ENCODE measurements around the gene KANTR. TPM values are rescaled to one million over a fixed set of nuclear protein-coding genes. Genes with fewer than 3 reads are reported as not detected.

The KANTR gene
- total and polyA plus RNA-seq, 9 of the 15 experiments (the other 6 are each of a cell fraction or from before 2014, with no cell fraction given) = 1.0 to 5.7 (median 3.4) TPM

- peak; percentile 87; the same call in 1 of the 2 replicates for TF ChIP-seq HLTF (IDR thresholded peaks at IDR 0.05)
- 0 out of 2 replicates have a peak, but pooled peaks have one; percentile 25 for TF ChIP-seq KLF16 (IDR thresholded peaks at IDR 0.05)
- TF ChIP-seq TEAD4 (IDR thresholded peaks at IDR 0.05; ENCODE audit: low read length) = peak; percentile 38; the same call in 1 of the 2 replicates
- TF ChIP-seq TEAD4 (CRISPR knock-in tag; IDR thresholded peaks at IDR 0.05; ENCODE audit: borderline replicate concordance) = no peak
- TF ChIP-seq TAL1 (IDR thresholded peaks at IDR 0.05) = peak; percentile 30; the same call in 1 of the 2 replicates
- peak; percentile 57 for TF ChIP-seq ARID1B (IDR thresholded peaks at IDR 0.05)
These were observed 61.7 kb downstream of the KANTR start (continued) for GRCh38 chrX:53155512-53156206.

GRCh38 chrX:53156207-53156596, 62.3 kb downstream of the KANTR start:
- no peak for FAIRE-seq
- no peak overlapping the region for H3K4me2 ChIP-seq (ENCODE audit: insufficient read depth, low read length)
- ATAC-seq = no peak
- TF ChIP-seq ZNF76 (CRISPR knock-in tag; IDR thresholded peaks at IDR 0.05; ENCODE audit: borderline replicate concordance) (no peak), ZNF175 (CRISPR knock-in tag; IDR thresholded peaks at IDR 0.05; ENCODE audit: low read depth) (no peak), ZNF444 (CRISPR knock-in tag; IDR thresholded peaks at IDR 0.05) (no peak), ZNF316 (IDR thresholded peaks at IDR 0.05) (no peak), DACH1 (IDR thresholded peaks at IDR 0.05; ENCODE audit: partially characterized antibody) (no peak), AFF4 (CRISPR knock-in tag; IDR thresholded peaks at IDR 0.05) (no peak), TRIM25 (IDR thresholded peaks at IDR 0.05; ENCODE audit: borderline replicate concordance) (no peak)

More at GRCh38 chrX:53156207-53156596, 62.3 kb downstream of the KANTR start:
- Histone ChIP-seq H3K9ac (ENCODE audit: insufficient read depth in 1 of 2, low read depth in 2 of 2, low read length in 2 of 2) (no peak overlapping the region), H4K20me1 (replicated peaks; ENCODE audit: control insufficient read depth, insufficient read depth, low read length) (no peaks in the 10 kb centered on the region), H3K4me1 (replicated peaks in 1 of 2; ENCODE audit: control insufficient read depth in 2 of 2, insufficient read depth in 2 of 2, low read length in 2 of 2) (no peaks in the 10 kb centered on the region), H3K9me1 (ENCODE audit: control insufficient read depth, insufficient read depth, low read length) (no peaks in the 10 kb centered on the region), H3K4me3 (no peak overlapping the region), H3K79me2 (ENCODE audit: control insufficient read depth, insufficient read depth, low read length) (no peaks in the 10 kb centered on the region), H3K27ac (ENCODE audit: extremely low read depth, low read depth, low read length) (no peak overlapping the region), H2AFZ (ENCODE audit: low read depth, low read length) (no peak overlapping the region), H3K27me3 (ENCODE audit: control insufficient read depth in 2 of 2, insufficient read depth in 2 of 2, low read length in 2 of 2) (no peaks in the 10 kb centered on the region; a peak in 1 of 5 replicates), H3K9me3 (replicated peaks; ENCODE audit: control insufficient read depth, insufficient read depth, low read depth, low read length) (0 out of 2 replicates have a peak, but pooled peaks cover 2% of the 10 kb centered on the region), H3K36me3 (ENCODE audit: control insufficient read depth, insufficient read depth, low read length) (no peaks in the 10 kb centered on the region)
- ChIA-PET CTCF (ENCODE audit: low intra/inter-chr PET ratio) (no interaction called here), POLR2A (no interaction called here)
- DNase-seq (ENCODE audit: extremely low read depth in 1 of 4, low spot score in 3 of 4) = no peak
- 24% methylated on average over 2 of the region's 2 CpGs for WGBS (ENCODE audit: insufficient coverage, low coverage, missing lambda C conversion rate)
- no TSS peak for BruUV-seq (replicated peaks)
- intact Hi-C loops (cut with micrococcal nuclease) = no loop called here
- in situ Hi-C loops (cut with MboI) = no loop called here

Measured in K562 (cell line).